HG03469 (cell line): ENCODE results near the gene DLL3.
"Not testable (repeated sequence)": the region's sequence is repeated elsewhere in the genome, so short reads cannot be mapped to it uniquely, and the experiment has no call there.

Experiments
- ATAC-seq: cut with Tn5 transposase; IDR thresholded peaks from one replicate; pipeline ENCODE4 v1.9.1; 2021; ENCODE audit warnings: mild to moderate bottlenecking, moderate library complexity, moderate number of reproducible peaks; ENCODE audit not compliant: unreplicated experiment

The DLL3 gene

GRCh38 chr19:39498798-39499642, at the start of gene DLL3:
TSS of gene DLL3 (plus strand) at chr19:39498947. CDS start at chr19:39498975, 28 bp downstream.
- no peak for ATAC-seq

- ATAC-seq: no peak
Measured at GRCh38 chr19:39449116-39449797, 49.5 kb upstream of the DLL3 start.

GRCh38 chr19:39451257-39451656, 47.5 kb upstream of the DLL3 start:
- not testable (repeated sequence) for ATAC-seq

- no peak for ATAC-seq
Measured at GRCh38 chr19:39463403-39463802, 35.3 kb upstream of the DLL3 start.

GRCh38 chr19:39465956-39466747, 32.6 kb upstream of the DLL3 start:
- ATAC-seq: no peak

- no peak for ATAC-seq
Measured at GRCh38 chr19:39467941-39468340, 30.8 kb upstream of the DLL3 start.

GRCh38 chr19:39469036-39469435, 29.7 kb upstream of the DLL3 start:
- no peak for ATAC-seq

- ATAC-seq: no peak
Measured at GRCh38 chr19:39469567-39469966, 29.2 kb upstream of the DLL3 start.

- no peak for ATAC-seq
Measured at GRCh38 chr19:39470724-39471339, 27.9 kb upstream of the DLL3 start.

GRCh38 chr19:39471756-39472536, 26.8 kb upstream of the DLL3 start:
- no peak for ATAC-seq

GRCh38 chr19:39472746-39473442, 25.9 kb upstream of the DLL3 start:
- ATAC-seq: no peak

GRCh38 chr19:39473443-39473960, 25.2 kb upstream of the DLL3 start:
- ATAC-seq: no peak

GRCh38 chr19:39474139-39474620, 24.6 kb upstream of the DLL3 start:
- no peak for ATAC-seq

GRCh38 chr19:39475748-39476147, 23.0 kb upstream of the DLL3 start:
- ATAC-seq: no peak

- not testable (repeated sequence) for ATAC-seq
Measured at GRCh38 chr19:39479319-39479801, 19.4 kb upstream of the DLL3 start.

GRCh38 chr19:39479916-39480315, 18.8 kb upstream of the DLL3 start:
- ATAC-seq: no peak

- ATAC-seq: peak; percentile 68
Measured at GRCh38 chr19:39480337-39481228, 18.2 kb upstream of the DLL3 start, which contains the start of gene TIMM50. TSS of gene TIMM50 (plus strand) at chr19:39480838. CDS start at chr19:39480854, 16 bp downstream.

- ATAC-seq: no peak
Measured at GRCh38 chr19:39481229-39481545, 17.6 kb upstream of the DLL3 start.
